HepG2 (cell line): ENCODE data around the gene PITHD1. TPM values are rescaled to one million over a fixed set of nuclear protein-coding genes. Genes with fewer than 3 reads are reported as not detected.
A peak's percentile ranks its signal among the peaks of the same experiment; 100 is the strongest.

Experiments used
- AGO2 ChIP-seq: fragments of 200-400 bp; formaldehyde crosslinking; optimal IDR thresholded peaks from 2 replicates; pipeline ENCODE3; 2017; ENCODE audit warnings: mild to moderate bottlenecking, low read depth, low read length, moderate library complexity
- ARNT ChIP-seq: fragments of 450-650 bp; IDR thresholded peaks from 2 replicates; pipeline ENCODE4 v1.6.1; 2017
- MZF1 ChIP-seq: sonication (generic); formaldehyde crosslinking; IDR thresholded peaks from 2 replicates; pipeline ENCODE4 v1.8.1; 2023; ENCODE audit warnings: mild to moderate bottlenecking, missing genetic modification reagents, borderline replicate concordance
- PLRG1 ChIP-seq: fragments of 450-650 bp; conservative IDR thresholded peaks from 2 replicates; pipeline ENCODE4 v1.6.1; 2016
- PPARG ChIP-seq: conservative IDR thresholded peaks from 2 replicates; pipeline ENCODE4 v1.6.1; 2016; ENCODE audit warnings: missing biosample characterization, missing genetic modification reagents
- RELA ChIP-seq: sonication (generic); formaldehyde crosslinking; IDR thresholded peaks from 2 replicates; pipeline ENCODE4 v1.4.0; 2020; ENCODE audit warnings: missing genetic modification reagents
- SNAPC4 ChIP-seq: sonication (generic); formaldehyde crosslinking; IDR thresholded peaks from 2 replicates; pipeline ENCODE4 v1.4.0; 2020; ENCODE audit warnings: mild to moderate bottlenecking, missing genetic modification reagents
- TEF ChIP-seq: sonication (generic); formaldehyde crosslinking; IDR thresholded peaks from 2 replicates; pipeline ENCODE4 v1.5.0; 2020; ENCODE audit warnings: missing genetic modification reagents
- ZFYVE20 ChIP-seq: sonication (generic); formaldehyde crosslinking; IDR thresholded peaks from 2 replicates; pipeline ENCODE4 v1.8.0; 2023; ENCODE audit warnings: low read depth, mild to moderate bottlenecking, moderate library complexity, missing genetic modification reagents, borderline replicate concordance
- ZMAT5 ChIP-seq: sonication (generic); formaldehyde crosslinking; IDR thresholded peaks from 2 replicates; pipeline ENCODE4 v1.5.0; 2020; ENCODE audit warnings: mild to moderate bottlenecking, low read depth, missing genetic modification reagents, borderline replicate concordance
- ZNF512B ChIP-seq: sonication (generic); formaldehyde crosslinking; IDR thresholded peaks from 2 replicates; pipeline ENCODE4 v1.5.1; 2020; ENCODE audit warnings: missing genetic modification reagents, mild to moderate bottlenecking, borderline replicate concordance
- ZNF772 ChIP-seq: sonication (generic); formaldehyde crosslinking; IDR thresholded peaks from 2 replicates; pipeline ENCODE4 v1.5.0; 2020; ENCODE audit warnings: mild to moderate bottlenecking, missing genetic modification reagents
- ZSCAN22 ChIP-seq: sonication (generic); formaldehyde crosslinking; IDR thresholded peaks from 2 replicates; pipeline ENCODE4 v1.4.0; 2020; ENCODE audit warnings: mild to moderate bottlenecking, missing genetic modification reagents
- polyA plus RNA-seq, 8 experiments: library from polyadenylated mRNA; depleted of rRNA in 3 of 8; stranded (reverse) in 7 of 8; unstranded in 1 of 8; fragments of >200 nt; fragmentation: Illumina TruSeq in 4 of 8; extraction: Trizol in 4 of 8; gene quantifications; 2 replicates each; pipeline versions ENCODE4 v1.2.1 to v1.2.3, GENCODE V29; 2011 to 2016; ENCODE audit warnings: low read depth in 4 of 8, missing spikeins in 1 of 8, mixed read lengths in 1 of 8; ENCODE audit not compliant: insufficient read depth in 1 of 8
- total RNA-seq, 5 experiments: library from RNA; depleted of rRNA; stranded (reverse); fragments of >200 nt; fragmentation: Illumina TruSeq; extraction: Trizol; gene quantifications; 2 replicates each; pipeline ENCODE4 v1.2.3, GENCODE V29; 2016; ENCODE audit warnings: low read depth in 1 of 5

PITHD1 gene
- total and polyA plus RNA-seq, 2 of the 13 experiments (the other 11 are each of a cell fraction or from before 2014, with no cell fraction given): 28.0 to 37.3 TPM

- TF ChIP-seq SNAPC4 (CRISPR knock-in tag) (no peak), ZSCAN22 (CRISPR knock-in tag) (no peak), ZFYVE20 (no peak), PLRG1 (no peak), ARNT (no peak), ZNF772 (CRISPR knock-in tag) (peak; percentile 77; the same call in 1 of the 2 replicates), ZNF512B (CRISPR knock-in tag) (no peak), ZMAT5 (CRISPR knock-in tag) (no peak), RELA (CRISPR knock-in tag) (0 out of 2 replicates have a peak, but pooled peaks have one; percentile 39), TEF (no peak), MZF1 (CRISPR knock-in tag) (no peak), PPARG (CRISPR knock-in tag) (no peak), AGO2 (peak; percentile 90)
- TF ChIP-seq, all 625 proteins: peak for 137
These were observed 12.7 kb downstream of the PITHD1 start, which contains the start of gene LYPLA2 (continued) for GRCh38 chr1:23790696-23791515.
